Right renal pelvis (tissue), 4 donors: ENCODE data around the gene ALDH7A1. TPM values are rescaled to one million over a fixed set of nuclear protein-coding genes. Genes with fewer than 3 reads are reported as not detected.

Experiments used
- DNase-seq, 4 donors: peaks; one replicate each; pipeline ENCODE4 v3.0.0-alpha.2; 2013; ENCODE audit warnings: low read depth in 4 of 4, low spot score in 3 of 4, missing footprints in 1 of 4
- polyA plus RNA-seq, 4 donors: library from polyadenylated mRNA; unstranded; fragments of 120-200 nt; gene quantifications; one replicate each; pipeline ENCODE4 v1.2.1, GENCODE V29; 2013; ENCODE audit not compliant: insufficient read length in 4 of 4

The ALDH7A1 gene
- polyA plus RNA-seq, 4 donors: 149 to 179 (median 152) TPM

DNA sequence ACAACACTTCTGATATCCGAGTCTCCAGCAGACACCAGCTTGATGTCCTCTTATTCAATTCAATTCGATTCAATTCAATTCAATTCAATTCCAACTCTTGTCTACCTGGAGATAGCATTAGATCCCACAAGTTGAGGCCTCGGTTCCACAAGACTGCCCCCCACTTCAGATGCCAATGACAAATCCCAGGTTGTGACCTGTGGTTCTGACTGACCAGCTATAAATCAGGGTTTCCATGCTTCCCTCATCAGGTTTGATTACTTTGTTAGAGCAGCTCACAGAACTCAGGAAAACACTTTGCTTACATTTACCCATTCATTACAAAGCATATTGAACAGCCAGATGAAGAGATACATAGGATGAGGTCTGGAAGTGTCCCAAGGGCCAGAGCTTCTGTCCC, 82.6 kb downstream of the ALDH7A1 start:
- no peak for DNase-seq

DNA sequence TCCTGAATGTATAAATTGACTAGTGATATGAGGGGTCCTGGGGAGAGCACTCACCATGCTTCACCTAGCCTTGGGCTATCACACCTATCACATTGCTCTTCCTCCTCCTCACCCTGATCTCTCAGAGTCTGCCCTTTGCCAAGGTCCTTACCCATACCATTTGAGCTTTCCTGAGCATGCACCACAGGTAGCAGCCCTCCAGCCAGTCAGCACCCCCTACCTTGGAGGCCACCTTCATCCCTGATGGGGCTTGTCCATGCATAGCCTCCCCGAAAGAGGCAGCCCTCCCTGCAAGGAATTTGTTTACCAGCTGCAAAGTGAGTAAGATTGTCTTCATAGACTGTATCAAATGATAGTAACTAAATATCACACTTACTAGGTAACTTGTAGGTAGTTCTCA, 83.1 kb downstream of the ALDH7A1 start:
- no peak for DNase-seq

DNA sequence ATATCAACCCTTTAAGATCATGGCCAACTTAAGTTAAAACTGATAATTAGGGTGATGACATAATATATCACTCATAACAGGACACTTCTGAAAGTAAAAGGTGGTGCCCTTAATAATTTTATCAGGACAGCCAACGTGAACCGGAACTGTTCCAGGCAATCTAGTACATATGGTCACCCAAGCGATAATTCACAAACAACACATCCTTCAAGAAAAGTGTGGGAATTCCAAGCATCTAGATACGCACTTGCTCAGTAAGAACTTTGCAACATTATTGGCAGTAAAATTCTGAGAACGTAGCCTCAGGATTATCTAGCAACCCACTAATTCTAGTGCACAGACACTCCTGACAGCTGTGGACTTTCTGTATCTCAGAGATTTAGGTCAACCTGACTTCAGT, 85.7 kb downstream of the ALDH7A1 start:
- DNase-seq: no peak

DNA sequence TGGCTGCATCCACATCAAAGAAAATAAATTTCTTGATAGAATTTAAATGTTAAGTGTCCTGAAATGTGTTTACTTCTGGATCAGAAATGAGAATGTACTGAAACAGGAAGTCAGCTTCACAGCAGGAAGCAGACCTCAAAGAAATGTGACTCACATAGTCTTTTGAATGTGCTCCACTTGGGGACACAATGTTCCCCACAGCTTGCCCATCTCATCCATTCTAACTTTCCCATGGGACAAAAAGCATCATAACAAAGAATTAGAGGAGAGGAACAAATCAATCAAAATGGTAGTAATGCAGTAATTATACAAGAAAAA, 86.1 kb downstream of the ALDH7A1 start:
- no peak for DNase-seq

DNA sequence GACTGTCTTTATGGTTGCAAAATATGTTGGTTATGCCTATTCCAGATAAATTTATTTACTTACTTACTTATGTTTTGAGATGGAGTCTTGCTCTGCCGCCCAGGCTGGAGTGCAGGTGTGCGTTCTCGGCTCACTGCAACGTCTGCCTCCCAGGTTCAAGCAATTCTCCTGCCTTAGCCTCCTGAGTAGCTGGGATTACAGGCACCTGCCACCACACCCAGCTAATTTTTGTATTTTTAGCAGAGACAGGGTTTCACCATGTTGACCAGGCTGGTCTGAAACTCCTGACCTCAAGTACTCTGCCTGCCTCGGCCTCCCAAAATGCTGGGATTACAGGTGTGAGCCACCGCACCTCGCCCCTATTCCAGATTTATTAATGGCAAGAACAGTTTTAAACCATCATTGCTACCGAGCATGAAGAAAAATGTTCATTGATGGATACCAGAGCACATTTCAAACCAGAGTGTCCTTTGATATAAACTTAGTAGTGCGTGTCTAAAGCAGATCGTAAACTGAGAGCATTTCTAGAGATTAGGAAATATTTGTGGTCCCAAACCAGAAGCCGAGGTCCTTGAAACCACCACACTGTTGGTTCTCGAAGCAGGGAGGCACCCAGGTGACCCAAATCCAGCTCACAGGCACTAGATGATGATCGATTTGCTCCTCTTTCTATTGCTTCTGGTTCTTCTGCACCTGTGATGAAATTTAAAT, 86.6 kb downstream of the ALDH7A1 start:
- no peak for DNase-seq

DNA sequence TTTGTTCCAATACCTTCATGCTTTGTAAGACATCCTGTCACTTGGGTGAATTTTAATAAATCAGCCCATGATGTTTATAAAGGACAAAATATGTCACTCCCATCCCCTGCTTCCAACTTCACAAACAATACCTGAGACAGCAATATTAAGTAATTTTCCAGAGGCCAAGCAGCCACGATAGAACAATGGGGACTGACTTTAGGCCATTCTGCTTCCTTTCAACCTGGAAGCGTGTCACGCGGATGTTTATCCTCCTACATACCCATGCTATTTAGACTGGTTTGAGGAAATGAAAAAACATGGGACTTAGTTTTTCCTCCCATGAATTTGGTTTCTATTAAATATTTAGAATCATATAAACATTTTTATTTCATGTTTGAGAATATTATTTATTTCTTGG, 88.9 kb downstream of the ALDH7A1 start:
- DNase-seq: no peak

DNA sequence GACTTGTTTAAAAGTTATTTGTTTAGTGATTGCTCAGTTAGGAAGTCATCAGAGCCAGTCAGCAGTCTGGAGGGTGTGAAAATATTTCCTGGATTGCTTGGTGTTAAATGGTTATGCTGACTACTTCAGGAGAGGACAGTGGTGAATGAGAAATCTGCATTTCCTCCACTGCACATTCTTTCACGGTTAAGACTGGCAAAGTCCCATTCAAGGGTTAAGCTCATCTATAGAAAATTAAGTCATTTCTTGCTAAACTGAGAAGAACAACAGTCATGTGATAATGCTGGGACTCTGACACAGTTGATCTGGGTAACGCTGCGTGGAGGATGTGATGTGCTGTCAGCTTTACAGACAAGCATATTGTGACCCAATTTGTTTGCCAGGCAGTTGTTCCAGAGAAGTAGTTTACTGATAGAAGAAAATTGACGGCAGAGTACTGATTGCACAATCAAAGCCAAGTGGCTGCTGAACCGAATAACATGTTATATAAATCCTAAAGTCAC, 91.4 kb downstream of the ALDH7A1 start:
- no peak for DNase-seq

DNA sequence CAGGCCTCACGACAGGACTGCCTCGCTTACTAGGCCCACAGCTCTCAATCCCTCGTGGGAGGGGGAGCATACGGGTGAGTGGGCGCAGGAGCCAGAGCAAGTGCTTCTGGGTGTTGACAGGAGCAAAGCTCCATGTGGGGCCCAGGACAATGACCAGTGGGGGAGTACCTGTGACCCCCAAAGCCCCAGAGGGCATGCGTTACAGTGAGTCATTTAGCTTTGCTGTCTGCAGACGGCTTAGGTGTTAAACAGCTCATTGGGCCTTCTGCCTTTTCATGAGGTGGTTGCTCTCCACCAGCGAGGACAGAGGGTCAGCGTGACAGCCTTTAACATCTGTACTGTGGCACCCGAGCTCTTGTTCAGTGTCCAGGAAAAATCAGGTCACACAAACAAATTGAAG, 93.6 kb downstream of the ALDH7A1 start:
- DNase-seq: no peak

DNA sequence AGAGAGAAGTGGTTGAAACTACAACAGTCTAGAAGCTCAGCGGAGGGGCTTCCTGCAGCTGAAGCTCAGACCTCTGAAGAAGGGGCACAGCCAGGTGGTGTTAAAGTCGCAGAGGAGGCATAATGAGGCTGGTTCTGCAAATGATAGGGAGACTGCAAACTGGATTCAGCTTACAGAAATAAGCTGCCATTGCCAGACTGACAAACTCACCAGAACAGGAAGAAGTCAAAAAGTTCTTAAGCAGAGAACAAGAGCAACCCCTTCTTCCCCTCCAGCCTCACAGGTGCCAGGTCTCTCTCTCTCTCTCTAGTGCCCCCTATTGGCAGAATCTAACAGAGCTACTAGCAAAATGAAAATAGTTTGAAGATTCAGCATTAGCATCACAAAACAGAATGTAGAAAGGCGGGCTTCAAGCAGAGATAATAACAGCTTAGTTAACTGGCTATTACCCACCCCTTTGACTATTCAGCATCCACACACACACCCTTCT, 95.1 kb downstream of the ALDH7A1 start:
- no peak for DNase-seq

DNA sequence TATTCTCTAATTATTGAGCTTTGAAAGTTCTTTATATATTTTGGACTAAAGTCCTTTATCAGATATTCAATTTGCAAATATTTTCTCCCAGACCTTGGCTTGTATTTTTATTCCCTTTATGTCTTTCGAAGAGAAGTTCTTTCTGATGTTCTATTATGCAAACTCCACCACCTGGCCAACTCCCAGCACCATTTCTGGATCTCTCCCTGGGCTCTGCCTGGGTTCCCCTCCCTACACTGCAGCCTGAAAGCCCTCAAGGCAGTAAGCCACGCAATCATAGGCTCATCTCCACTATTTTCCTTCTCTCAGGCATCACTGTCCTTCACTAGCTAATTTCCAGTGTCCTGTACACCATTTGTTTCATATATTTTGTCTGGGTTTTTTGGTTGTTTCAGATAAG, 95.7 kb downstream of the ALDH7A1 start:
- no peak for DNase-seq

DNA sequence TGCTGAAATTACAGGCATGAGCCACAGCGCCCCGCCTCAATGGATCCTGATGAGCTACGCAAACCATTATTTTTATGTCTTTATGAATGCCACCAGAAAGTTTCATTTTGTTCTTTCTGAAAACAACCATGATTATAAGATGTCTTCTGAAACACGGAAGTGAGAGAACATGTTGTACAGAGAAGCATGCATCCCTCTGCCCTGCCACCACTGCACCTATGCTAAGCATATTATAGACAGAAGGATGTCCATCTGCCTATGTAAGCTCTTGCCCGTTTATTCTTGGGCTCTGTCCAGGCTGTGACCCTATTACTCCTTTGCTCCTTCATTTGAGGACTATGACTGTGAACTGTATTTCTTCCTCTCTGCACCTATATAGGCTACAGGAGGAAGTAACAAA, 97.5 kb downstream of the ALDH7A1 start:
- DNase-seq: no peak

DNA sequence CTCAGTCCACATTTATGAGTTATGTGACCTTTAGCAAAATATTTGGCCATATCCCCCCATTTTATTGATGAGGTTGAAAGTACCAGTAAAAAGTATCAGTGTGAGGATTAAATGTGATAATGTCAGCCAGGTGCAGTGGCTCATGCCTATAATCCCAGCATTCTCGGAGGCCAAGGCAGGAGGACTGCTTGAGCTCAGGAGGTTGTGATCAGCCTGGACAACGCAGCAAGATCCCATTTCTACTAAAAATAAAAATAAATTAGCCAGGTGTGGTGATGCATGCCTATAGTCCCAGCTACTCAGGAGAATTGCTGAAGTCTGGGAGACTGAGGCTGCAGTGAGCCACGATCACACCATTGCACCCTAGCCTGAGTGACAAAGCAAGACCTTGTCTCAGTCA, 100.6 kb downstream of the ALDH7A1 start:
- DNase-seq: no peak

DNA sequence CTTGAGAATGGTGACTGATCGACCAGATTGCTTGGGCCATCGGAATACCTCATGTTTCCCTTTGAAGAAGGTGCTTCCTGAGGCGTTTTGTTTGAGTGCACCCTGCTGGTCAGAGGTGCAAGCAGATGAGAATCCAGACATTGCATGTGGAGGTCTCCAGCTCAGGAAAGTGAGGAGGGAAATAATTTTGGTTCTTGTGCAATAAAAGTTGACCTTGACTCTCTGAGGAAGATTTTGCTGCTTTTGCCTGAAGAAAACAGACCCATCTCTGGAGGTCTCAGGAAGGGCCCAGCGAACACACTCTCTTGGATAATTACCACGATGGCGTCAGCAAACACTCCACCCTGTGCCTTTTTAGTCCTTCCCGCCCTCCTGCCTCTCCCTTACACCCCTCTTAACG, 102.1 kb downstream of the ALDH7A1 start:
- no peak for DNase-seq

DNA sequence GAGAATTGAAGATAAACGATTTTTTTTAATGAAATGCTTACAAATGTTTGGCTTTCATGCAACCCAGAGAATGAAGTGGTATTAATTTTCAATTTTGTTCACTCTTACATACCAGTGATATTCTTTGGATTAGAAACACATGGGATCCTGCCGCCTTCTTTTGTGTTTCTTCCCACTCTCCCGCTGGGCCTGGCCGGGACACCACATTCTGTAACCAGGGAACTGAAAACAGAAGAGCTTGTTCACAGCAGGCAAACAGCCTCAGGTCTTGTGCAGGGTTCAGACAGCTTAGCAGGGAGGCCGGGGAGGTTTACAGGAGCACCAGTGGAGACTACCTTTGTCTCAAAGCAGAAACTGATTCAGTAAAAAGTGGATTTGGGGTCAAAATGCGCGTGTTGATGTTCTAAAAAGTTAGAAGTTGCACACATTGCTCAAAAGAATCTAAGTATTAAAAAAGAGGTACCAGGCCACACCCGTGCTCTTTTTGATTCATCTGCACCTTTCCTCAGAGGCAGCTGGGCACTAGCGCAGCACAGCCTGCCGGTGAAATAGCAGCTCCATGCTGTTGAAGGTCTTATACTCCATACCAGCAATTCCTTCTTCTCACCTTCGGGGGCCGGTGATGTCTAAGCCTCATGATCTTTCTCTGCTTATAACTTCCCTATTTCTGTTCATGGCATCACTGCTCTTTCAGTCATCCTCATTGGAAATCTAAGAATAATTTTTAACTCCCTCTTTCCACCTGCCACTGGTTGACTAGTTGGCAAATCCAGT, 104.7 kb downstream of the ALDH7A1 start:
- no peak for DNase-seq

DNA sequence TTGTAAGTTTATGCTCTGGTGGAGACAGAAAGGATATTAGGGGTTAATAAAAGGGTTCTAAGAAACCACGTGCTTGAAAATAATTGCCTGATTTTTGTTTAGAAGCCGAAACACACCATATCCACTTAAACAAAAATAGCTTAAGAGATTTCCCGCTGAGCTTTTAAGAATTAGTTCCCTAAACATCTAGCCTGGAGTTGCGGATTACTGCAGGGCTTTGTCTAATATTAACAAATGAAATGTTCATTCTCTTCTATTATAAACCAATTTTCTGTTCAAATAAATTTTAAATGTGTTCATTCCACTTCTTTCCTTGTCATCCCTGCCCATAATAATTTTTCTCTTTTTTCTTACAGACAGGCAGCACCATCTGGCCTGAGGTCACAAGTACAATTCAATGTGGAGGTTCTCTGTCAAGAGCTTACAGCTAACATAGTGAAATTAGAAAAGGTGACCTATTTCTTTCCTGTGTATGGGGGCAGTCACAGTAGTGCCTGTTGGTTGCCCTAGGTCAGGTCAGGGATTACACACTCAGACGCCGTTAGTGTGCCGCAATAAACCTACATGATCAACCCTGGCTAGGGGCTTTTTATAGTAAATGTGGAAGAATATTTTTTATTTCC, 106.5 kb downstream of the ALDH7A1 start:
- no peak for DNase-seq

DNA sequence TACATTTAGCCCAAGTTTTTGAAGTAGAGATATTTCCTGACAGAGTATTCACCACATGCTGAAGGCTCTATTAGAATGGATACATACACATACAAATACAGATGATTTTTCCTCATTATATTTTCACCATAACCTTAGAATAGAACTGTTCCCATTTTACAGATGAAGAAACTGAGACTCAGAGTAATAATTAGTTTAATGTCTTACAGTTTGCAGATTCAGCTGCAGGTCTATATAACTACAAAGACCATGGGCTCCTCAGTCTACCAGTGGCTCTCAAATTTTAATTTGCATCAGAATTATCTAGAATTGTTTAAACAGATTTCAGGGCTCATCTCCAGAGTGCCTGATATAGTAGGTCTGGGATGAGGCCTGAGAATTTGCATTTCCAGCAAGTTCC, 107.4 kb downstream of the ALDH7A1 start:
- DNase-seq: no peak

DNA sequence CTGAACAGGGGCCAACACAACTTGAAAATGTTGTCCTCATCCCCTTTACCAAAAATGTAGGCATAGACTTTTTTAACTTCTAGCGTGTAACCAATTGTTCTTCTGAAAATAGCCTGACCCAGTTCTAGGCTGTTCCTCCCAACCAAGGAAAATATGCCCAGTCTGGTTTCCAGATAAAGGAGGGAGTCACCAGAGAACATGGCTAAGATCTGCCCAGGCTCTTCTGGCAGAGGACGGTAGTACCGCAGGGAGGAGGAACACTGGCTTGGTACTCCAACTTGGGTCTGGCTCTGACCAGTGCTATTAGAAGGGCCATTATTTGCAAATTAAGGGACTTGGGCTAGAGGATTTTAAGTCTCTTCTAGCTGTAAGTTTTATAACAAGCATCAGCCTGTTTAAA, 108.7 kb downstream of the ALDH7A1 start:
- no peak for DNase-seq

DNA sequence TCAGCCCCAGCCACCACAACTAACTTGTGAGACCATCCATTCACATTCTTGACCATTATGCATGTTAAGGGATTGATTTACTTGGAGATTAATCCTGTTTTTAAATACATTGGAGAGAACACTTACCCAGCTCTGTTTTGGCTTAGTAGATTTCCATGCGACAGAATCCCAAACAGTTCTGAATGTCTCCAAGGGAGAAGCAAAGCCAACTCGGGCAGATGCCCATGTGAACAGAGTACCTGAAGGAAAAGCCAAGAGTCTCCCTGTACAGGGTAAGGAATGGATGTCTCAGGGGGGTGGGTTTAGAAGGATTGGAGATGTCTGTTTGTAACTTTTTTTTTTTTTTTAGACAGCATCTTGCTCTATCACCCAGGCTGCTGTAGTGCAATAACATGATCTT, 110.8 kb downstream of the ALDH7A1 start:
- DNase-seq: no peak

DNA sequence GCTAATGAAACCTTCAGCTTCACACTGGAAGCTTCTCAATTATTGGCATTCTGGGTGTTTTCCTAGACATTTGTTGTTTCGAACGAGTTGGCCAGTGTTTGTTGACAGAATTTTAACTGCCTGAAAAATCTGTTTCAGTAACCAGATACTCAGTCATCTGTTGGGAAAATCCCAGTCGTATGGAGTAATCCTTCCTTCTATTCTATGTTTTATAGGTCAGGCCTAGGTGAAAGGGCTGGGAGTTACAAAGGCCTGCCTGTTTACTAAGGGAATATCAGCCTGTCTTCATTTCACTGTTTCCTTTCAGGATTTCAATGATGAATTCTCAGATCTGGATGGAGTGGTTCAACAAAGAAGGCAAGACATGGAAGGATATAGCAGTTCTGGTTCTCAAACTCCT, 111.9 kb downstream of the ALDH7A1 start:
- no peak for DNase-seq

DNA sequence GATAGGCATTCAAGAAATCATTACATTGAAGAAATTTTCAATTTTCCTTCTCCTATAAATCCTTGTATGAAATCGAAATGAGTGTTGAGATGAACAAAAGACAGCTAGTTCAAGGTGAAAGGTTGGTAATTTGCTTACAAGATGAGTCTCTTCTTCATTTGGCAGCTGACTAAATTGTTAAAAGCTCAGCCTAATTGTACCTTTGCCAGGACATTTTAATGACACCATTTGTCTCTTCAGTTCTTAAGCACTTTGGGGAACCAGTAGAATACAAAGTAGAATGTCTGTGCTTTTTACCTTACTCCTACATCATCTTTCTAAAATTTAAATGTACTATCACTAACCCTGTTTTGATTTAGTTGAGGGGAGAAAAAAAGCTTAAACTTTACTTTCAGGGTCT, 112.4 kb downstream of the ALDH7A1 start:
- DNase-seq: no peak

DNA sequence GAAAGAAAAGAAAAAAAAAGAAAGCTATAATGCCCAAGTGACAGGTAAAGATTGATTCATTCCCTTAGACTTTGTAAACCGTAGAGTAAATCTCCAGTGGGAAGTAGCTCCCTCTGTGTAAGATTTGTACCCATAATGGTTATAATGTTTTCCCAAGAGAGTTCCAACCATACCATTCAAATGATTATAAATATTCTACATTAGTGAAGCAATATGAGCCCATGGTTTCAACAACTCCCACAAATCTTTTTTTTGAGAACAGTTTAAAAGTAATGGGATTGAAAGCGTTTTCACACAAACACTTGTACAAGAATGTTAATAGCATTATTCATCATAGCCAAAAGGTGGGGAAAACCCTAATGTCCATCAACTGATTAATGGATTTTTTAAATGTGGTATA, 113.8 kb downstream of the ALDH7A1 start:
- no peak for DNase-seq
